ENCODE results near the gene CD82. TPM values are rescaled to one million over a fixed set of nuclear protein-coding genes. Genes with fewer than 3 reads are reported as not detected.

CD82 gene
- total RNA-seq (2014; rRNA removed; shearing (Covaris generic)) (1.2 and 1.8 TPM in 2 replicates), total RNA-seq (2022) (3.4 and 6.4 TPM in 2 replicates), Bru-seq, nascent RNA (percentile 24 among the genes with signal in this experiment), BruChase-seq, experiment 1, labeled RNA remaining after a 6-hour chase (percentile 21 among the genes with signal in this experiment), BruChase-seq, experiment 2, labeled RNA remaining after a 2-hour chase (percentile 18 among the genes with signal in this experiment)
- long read RNA-seq, partial matches to known transcripts, result 0 of 2 reads
- long read RNA-seq, other reads (novel, unspliced or antisense), result 0 of 2 reads

DNA sequence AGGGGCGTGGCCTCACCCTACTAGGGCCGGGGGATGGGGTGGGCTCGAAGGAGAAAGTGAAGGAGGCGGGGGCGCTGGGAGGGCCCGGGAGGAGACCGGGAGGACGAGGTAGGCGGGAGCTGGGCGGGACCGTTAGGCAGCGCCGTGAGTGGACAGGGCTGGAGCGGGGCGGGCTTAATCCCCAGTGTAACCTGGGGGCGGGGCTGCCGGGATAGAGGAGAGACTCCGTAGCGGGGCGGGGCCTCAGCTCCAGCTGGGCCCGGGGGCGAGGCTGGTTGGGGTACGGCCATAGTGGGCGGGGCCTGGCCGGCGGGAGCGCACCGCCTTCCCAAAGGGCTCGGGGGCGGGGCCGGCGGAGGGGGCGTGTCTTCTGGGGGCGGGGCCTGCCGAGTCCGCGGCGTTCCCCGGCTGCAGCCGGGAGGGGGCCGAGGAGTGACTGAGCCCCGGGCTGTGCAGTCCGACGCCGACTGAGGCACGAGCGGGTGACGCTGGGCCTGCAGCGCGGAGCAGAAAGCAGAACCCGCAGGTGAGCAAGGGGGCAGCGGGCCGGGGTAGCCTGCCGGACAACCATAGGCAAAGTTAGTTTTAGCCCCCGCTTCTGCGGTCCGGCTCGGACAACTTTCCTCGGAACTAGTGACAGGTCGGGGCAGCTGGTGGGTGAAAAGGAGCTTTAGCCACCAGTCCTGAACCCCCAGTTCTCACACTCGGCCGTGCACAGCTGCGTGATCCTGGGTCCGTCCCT, at the start of gene CD82:
CD82 (plus strand) TSS at position 453 of the 742 bp plus-strand sequence. CDS start 29,000 bp downstream, outside the sequence.
- peak within 1 kb of the TSS; percentile 70 for H3K4me3 ChIP-seq (ENCODE audit: low read depth, low read length, poor library complexity, severe bottlenecking)
- no TSS peak for BruUV-seq (replicated peaks)
- CTCF ChIA-PET (ENCODE audit: unreplicated experiment), result interaction anchor here (0.6 to 1.4 kb wide), 4 partner anchors 14 to 353 kb away, joined by 3 to 5 read pairs (median 4); no protein-coding TSS in a partner anchor
- no peaks in the 10 kb centered on the region for H3K36me3 ChIP-seq (ENCODE audit: insufficient read depth, low read length)
- H3K4me1 ChIP-seq (ENCODE audit: insufficient read depth, low read length, poor library complexity, severe bottlenecking), result peaks cover 36% of the 10 kb centered on the region
- H3K79me2 ChIP-seq (ENCODE audit: insufficient read depth, low read depth, low read length), result no peaks in the 10 kb centered on the region
- H3K4me2 ChIP-seq (ENCODE audit: low read length), result peak within 1 kb of the TSS; percentile 94
- no peaks in the 10 kb centered on the region for H4K20me1 ChIP-seq (ENCODE audit: insufficient read depth, low read length)
- TF ChIP-seq, protein P1, sequence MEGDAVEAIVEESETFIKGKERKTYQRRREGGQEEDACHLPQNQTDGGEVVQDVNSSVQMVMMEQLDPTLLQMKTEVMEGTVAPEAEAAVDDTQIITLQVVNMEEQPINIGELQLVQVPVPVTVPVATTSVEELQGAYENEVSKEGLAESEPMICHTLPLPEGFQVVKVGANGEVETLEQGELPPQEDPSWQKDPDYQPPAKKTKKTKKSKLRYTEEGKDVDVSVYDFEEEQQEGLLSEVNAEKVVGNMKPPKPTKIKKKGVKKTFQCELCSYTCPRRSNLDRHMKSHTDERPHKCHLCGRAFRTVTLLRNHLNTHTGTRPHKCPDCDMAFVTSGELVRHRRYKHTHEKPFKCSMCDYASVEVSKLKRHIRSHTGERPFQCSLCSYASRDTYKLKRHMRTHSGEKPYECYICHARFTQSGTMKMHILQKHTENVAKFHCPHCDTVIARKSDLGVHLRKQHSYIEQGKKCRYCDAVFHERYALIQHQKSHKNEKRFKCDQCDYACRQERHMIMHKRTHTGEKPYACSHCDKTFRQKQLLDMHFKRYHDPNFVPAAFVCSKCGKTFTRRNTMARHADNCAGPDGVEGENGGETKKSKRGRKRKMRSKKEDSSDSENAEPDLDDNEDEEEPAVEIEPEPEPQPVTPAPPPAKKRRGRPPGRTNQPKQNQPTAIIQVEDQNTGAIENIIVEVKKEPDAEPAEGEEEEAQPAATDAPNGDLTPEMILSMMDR (conservative IDR thresholded peaks at IDR 0.05; ENCODE audit: low read length), result peak; percentile 41
- TF ChIP-seq EZH2phosphoT487 (IDR thresholded peaks at IDR 0.05; ENCODE audit: borderline replicate concordance, low read depth, low read length), result no peak
- no peaks in the 10 kb centered on the region for H3K9me2 ChIP-seq (ENCODE audit: insufficient read depth, low read length)
- H3K9me3 ChIP-seq (ENCODE audit: low read length), result no peaks in the 10 kb centered on the region
- POLR2A ChIA-PET, result interaction anchor here (0.6 to 1.3 kb wide), 8 partner anchors 8 to 475 kb away, joined by 3 to 18 read pairs (median 4); no protein-coding TSS in a partner anchor
- peak within 1 kb of the TSS; percentile 84; the same call in 1 of the 2 replicates for H2AFZ ChIP-seq (ENCODE audit: low read length)
- DNase-seq (ENCODE audit: low spot score), result peak; percentile 97
- H3K27ac ChIP-seq (ENCODE audit: low read depth, low read length, poor library complexity, severe bottlenecking), result no peak within 1 kb of the TSS
- intact Hi-C loops (cut with micrococcal nuclease; ENCODE audit: unreplicated experiment), result loop anchor here (10.0 kb wide), 1 partner anchor 519 kb away; no protein-coding TSS in a partner anchor

DNA sequence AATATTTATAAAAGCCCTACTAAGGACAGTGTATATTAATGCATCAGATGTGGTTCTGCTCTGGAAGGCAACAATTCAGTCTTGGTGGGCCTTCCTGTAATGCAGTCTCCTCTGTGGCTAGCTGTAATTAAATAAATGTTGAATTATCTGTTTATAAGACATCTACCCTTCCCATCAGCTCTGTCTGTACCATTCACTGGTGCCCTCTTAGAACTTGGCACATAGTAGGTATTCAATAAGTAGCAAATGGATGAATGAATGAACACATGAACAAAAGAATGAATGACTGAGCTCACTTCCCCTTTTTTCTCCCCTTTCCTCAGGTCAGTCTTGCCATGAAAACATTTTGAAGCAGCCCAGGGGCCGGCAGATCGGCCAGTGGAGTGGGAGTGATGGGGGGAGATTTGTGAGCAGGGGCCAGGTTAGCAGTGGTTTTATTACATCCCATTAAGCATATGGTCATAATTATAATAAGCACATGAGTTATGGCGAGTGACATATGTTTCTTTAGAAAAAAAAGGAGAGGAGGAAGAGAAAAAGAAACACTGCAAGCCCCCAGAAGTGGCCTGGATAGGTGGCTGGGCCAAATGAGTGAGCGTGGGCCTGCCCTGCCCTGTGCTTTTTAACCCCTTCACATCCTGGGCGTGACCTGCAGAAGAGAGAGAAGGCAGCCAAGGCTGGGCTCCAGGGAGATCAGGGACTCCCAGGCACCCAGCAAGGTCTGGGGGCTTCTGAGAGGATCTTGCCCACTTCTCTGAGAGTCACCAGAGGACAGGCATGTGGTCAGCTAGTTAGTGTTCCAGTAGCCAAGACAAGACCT, 48.6 kb upstream of the CD82 start:
- H3K9me3 ChIP-seq (ENCODE audit: low read length), result no peaks in the 10 kb centered on the region
- intact Hi-C loops (cut with micrococcal nuclease; ENCODE audit: unreplicated experiment), result no loop called here
- ChIA-PET POLR2A (interaction anchor here (0.6 to 0.8 kb wide), 2 partner anchors 18 to 23 kb away, joined by 3 read pairs; no protein-coding TSS in a partner anchor), CTCF (ENCODE audit: unreplicated experiment) (no interaction called here)
- no peak for DNase-seq (ENCODE audit: low spot score)
- H4K20me1 ChIP-seq (ENCODE audit: insufficient read depth, low read length), result no peaks in the 10 kb centered on the region
- no TSS peak for BruUV-seq (replicated peaks)
- no peak overlapping the region for H3K4me2 ChIP-seq (ENCODE audit: low read length)
- TF ChIP-seq EZH2phosphoT487 (IDR thresholded peaks at IDR 0.05; ENCODE audit: borderline replicate concordance, low read depth, low read length), result no peak
- TF ChIP-seq, protein P1 (conservative IDR thresholded peaks at IDR 0.05; ENCODE audit: low read length), result no peak
- no peaks in the 10 kb centered on the region for H3K9me2 ChIP-seq (ENCODE audit: insufficient read depth, low read length)
- H3K27ac ChIP-seq (ENCODE audit: low read depth, low read length, poor library complexity, severe bottlenecking), result no peak overlapping the region
- H3K4me3 ChIP-seq (ENCODE audit: low read depth, low read length, poor library complexity, severe bottlenecking), result no peak overlapping the region
- no peak overlapping the region for H2AFZ ChIP-seq (ENCODE audit: low read length)
- H3K79me2 ChIP-seq (ENCODE audit: insufficient read depth, low read depth, low read length), result no peaks in the 10 kb centered on the region
- no peaks in the 10 kb centered on the region for H3K36me3 ChIP-seq (ENCODE audit: insufficient read depth, low read length)
- no peaks in the 10 kb centered on the region for H3K4me1 ChIP-seq (ENCODE audit: insufficient read depth, low read length, poor library complexity, severe bottlenecking)
